Measurements from ENCODE around the gene KLF11. TPM values are rescaled to one million over a fixed set of nuclear protein-coding genes. Genes with fewer than 3 reads are reported as not detected.
A peak's percentile ranks its signal among the peaks of the same experiment; 100 is the strongest.

KLF11 gene
- polyA plus RNA-seq, 1 donor: 25.8 TPM

DNA sequence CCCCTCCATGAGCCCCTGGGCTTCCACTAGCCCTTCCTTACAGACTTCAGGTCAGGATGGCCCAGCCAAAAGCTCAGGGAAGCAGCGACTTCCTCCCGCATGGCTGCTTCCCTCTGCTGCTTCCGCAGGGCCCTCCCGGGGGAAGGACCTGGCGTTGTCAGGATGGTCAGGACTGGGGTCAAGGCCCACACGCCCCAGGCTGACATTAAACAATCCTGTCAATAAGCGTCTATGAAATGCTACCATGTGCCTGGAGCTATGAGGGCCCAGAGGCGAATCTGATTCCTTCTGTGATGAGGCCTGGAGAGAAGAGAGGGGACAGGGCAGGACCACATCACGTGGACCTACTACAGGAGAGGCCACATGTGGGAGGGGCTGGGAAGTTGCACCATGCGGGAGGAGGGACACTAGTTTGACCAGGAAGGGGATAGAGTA lies 19.6 kb downstream of the KLF11 start:
- DNase-seq (ENCODE audit: low read depth): no peak

DNA sequence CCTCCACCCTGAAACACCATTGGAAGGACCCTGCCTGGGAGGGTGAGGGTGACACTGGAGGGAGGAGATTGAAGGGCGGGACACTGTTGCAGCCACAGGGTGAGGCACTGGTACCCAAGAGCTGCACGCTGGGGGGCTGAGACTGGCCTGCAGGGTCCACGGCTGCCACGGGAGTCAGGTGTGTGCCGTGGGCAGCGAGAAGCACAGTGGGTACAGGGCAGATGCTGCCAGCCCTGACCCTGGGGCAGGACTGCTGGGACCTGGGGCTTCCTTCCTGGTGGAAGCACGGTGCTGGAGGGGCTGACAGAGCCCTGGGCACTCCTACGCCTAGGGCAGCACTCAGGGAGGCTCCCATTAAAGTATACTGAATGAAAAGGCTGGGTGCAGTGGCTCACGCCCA lies 20.2 kb downstream of the KLF11 start:
- DNase-seq (ENCODE audit: low read depth): no peak

DNA sequence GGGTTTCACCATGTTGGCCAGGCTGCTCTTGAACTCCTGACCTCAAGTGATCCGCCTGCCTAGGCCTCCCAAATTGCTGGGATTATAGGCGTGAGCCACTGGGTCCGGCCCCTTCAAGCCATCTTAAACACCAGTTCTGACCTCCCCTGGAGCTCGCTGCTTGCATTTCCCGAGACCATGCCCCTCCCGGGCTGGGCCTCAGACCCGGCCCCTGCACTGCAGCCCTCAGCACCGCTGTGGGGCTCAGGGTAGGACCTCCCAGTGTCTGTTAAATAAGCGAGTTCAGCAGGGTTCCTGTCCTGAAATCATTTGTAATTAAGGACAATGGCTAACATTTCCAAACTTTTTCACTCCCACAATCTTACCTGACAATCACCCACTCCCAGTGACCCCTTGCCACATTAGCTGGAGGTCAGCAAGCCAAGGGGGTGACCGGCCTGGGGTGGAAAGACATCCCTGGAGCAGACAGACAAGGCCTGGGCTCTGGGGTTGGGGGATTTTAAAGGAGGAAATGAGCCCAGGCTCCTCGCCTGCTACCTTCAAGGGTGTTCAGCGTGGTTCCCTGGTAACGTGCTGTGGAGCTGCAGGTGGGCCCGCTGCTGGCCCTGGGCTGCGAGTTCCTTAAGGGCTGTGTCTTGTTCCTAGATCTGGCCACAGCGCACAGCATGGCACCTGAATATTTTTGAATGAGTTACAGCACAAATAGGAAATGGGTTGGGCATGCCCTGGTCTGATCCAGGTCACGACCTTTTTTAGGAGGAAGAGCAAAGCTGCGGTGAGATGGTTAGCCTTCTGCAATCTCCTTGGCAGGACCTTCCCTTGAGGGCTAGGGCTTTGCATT lies 21.8 kb downstream of the KLF11 start:
- no peak for DNase-seq (ENCODE audit: low read depth)

DNA sequence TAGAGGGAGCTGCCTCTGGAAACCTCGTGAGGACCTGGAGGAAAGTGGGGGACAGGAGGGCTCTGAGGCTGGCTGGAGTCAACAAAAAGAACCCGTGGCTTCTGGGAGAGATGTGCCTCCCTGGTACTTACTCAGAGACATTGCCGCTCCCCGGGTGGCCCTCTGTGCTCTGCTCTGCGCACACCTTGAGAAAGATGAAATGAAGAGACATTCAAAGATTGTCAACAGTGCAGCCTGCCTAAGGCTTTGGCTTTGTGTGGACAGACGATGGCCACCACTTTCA lies 22.4 kb downstream of the KLF11 start:
- no peak for DNase-seq (ENCODE audit: low read depth)

DNA sequence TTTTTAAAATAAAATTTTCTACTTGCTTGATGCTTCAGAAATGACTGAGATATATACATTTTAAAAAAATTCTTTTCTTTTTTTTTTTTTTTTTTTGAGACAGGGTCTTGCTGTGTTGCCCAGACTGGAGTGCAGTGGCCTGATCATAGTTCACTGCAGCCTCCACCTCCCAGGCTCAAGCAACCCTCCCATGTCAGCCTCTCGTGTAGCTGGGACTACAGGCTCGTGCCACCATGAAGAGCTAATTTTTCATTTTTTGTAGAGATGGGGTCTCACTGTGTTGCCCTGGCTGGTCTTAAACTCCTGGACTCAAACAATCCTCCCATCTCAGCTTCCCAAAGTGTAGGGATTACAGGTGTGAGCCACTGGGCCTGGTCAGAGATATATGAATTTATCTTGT lies 24.0 kb downstream of the KLF11 start:
- no peak for DNase-seq (ENCODE audit: low read depth)

DNA sequence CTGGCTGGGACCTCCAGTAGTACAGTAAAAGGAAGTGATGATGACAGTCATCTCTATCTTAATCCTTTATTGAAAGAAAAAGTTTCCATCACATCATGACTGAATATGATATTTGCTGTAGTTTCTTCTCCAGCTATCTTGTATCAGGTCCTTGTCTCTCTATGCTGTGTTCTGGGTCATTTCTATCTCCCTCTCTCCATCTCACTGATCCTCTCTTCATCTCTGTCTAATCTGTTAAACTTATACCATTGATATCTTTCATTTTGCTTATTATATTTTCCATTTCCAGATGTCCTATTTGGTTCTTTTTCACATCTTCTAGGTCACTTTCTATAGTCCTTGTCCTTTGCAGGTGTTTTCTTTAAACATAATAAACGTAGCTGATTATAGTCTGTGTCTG lies 24.5 kb downstream of the KLF11 start:
- DNase-seq (ENCODE audit: low read depth): no peak

DNA sequence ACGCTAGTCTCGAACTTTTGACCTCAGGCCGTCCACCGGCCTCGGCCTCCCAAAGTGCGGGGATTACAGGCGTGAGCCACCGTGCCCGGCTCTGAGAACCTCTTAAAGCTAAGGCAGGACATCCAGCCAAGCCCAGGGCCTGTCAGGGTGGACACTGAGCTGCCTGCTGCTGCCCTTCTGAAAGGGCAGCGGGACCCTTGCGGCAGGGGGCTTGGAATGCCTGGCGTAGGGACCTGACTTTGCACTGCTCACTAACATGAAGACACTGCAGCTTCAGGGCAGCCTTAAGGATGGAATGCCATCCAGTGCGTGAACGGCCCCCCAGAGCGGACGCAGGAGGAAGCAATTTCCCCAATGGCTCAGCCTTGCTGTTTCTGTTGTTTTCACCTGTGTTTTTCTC lies 27.8 kb downstream of the KLF11 start:
- DNase-seq (ENCODE audit: low read depth): no peak

DNA sequence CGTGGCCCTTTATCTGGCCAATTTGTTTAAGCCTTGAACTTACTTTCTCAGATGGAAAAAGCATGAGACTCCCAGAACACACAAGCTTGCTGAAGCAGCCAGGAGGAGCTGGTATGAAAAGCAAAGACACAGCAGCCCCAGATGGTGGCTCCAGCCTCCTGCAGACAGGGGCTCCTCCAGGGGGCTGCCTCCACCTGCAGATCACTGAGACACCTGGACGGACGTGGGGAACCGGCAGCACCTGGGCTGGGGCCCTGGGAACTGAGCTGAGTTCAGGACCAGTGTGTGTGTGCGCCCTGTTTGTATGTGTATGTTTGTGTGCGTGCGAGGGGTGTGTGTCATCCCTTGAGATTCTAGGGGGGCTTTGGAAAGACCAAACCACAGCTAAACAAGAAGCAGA lies 28.2 kb downstream of the KLF11 start:
- no peak for DNase-seq (ENCODE audit: low read depth)

DNA sequence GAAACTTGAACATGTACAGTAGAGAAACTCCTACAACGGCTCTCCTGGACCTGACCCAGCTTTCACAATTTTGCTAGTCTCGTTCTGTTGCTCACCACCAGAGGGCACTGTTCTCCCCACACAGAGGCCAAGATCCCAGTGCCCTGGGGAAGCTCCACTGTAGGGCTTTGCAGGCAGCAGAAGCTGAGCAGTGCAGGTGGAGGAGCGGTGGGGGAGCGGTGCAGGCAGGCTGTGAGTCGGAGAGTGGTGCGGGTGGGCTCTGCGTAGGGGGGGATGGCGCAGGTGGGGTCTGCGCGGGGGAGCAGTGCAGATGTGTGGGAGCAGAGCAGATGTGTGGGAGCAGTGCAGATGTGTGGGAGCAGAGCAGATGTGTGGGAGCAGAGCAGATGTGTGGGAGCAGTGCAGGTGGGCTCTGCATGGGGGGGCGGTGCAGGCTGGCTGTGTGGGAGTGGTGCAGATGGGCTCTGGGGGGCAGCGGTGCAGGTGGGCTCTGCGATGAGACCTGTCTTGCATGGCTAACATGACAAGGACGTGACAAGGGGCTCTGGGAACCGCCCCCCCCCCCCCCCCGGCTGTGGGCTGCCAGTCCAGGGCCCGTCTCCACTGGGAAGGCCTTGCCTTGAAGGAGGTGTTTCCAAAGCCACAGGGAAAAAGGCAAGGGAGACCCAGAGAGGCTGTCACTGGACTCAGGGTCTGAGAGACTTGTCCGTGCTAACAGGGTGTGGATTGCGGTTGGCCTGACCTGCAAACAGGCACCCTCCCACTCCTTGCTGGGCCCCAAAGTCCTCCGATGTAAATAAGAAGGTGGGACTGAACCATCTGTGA lies 29.5 kb downstream of the KLF11 start:
- DNase-seq (ENCODE audit: low read depth): peak; percentile 75

DNA sequence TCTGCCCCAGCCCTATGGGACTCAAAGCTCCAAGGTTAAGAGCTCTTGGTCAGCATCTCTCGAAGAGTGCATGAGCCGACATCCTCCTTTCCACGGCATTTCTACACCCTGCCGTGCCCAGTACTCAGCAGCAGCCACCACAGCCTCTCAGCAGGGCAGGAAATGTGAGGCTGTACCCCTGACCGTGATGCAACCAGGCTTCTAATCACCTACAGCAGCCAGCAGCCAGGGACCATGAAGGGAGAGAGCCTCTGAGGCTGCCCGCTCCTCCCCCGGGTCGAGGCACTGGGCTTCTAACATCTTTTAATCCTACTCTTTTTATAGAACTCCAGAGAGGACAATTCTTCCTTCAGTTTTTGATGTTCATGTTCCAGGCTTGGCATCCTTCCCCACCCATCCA lies 30.4 kb downstream of the KLF11 start:
- no peak for DNase-seq (ENCODE audit: low read depth)

DNA sequence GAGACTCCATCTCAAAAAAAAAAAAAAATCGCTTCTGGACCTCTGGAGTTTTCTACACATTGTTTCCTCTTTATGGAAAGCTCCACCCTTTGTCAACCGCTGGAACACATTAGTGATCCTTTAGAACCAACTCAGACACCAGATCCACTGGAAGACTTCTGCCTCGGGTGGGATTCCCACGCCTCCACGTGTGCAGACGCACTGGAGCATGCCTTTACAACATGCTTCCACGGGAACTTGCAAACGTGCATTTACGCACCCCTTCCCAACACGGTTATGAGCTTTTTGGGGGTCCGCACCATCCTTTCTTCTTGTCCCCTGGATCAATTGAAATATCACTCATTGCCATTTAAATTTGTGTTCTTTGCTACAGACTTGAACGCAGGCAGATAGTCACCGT lies 31.8 kb downstream of the KLF11 start:
- DNase-seq (ENCODE audit: low read depth): no peak

DNA sequence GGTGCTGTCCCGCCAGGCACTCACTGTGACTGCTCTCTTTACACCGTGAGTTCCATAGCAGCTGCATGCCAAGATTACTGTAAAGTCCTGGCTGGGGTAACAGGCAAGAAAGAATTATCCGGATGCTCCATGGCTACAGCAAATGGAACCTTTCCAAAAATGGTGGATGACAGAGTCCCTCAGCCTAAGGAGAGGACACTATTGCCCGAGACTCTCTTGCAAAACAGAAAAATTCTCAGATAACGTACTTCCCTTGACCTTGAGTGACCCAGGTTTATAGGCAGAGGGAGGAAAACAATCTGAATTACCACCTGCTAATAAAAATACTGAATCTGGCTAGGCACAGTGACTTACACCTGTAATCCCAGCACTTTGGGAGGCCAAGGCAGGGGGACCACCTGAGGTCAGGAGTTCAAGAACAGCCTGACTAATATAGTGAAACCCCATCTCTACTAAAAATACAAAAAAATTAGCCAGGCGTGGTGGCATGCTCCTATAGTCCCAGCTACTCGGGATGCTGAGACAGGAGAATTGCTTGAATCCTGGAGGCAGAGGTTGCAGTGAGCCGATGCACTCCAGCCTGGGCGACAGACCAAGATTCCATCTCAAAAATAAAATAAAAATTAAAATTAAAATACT lies 32.3 kb downstream of the KLF11 start:
- no peak for DNase-seq (ENCODE audit: low read depth)

DNA sequence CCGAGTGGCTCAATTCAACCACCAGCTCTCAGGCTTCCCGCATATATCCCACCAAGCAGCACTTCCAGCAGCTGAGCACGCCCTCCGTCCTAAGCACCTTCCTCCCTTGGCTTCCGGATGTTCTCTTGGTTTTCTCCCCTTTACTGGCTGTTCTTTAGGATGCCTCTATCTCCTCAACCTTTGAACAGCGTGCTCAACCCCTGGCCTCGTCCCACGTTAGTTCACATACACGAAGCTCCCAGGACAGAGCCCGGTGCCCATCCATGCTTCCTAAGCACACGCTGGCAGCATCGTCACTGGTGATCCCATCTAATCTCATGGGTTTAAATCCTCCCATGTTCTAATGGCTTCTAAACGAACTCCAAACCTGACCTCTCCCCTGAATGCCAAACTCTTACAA lies 33.2 kb downstream of the KLF11 start:
- DNase-seq (ENCODE audit: low read depth): no peak

DNA sequence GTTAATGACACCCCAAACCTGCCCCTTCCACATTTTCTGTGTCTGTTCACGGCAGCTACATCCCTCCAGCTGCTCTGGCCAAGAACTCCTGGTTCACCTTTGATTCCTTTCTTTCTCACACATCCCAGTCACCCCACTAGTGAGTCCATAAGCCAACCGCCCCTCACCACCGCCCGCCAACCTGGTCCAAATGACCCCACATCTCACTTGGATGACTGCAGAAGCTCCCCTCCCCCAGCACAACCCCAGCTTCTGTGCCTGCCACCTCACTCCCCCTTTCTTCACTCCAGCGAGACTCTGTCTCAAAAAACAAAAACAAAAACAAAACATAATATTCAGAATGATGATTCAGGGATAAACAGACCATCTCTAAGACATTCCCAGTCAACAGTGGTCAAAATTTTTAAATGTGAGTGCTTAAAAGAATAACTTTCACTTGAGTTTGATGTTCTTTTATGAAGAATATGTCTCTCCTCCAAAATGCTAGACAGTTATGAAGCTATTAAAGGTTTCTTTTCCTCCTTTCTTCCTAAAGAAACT lies 33.7 kb downstream of the KLF11 start:
- DNase-seq (ENCODE audit: low read depth): no peak

DNA sequence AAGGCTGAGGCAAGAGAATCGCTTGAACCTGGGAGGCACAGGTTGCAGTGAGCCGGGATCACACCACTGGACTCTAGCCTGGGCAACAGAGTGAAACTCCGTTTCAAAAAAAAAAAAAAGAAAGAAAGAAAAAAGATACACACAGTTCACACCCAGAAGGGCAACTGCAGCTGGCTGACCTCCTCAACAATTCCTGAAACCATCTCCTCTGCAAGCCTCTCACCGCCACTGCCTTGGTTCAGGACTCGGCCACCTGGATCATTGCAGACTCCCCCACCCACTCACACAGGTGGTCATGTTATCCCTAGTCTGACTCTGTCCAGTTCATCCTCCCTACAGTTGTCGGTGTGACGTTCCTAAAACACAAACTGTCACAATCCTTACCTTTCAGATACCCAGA lies 34.7 kb downstream of the KLF11 start:
- no peak for DNase-seq (ENCODE audit: low read depth)

DNA sequence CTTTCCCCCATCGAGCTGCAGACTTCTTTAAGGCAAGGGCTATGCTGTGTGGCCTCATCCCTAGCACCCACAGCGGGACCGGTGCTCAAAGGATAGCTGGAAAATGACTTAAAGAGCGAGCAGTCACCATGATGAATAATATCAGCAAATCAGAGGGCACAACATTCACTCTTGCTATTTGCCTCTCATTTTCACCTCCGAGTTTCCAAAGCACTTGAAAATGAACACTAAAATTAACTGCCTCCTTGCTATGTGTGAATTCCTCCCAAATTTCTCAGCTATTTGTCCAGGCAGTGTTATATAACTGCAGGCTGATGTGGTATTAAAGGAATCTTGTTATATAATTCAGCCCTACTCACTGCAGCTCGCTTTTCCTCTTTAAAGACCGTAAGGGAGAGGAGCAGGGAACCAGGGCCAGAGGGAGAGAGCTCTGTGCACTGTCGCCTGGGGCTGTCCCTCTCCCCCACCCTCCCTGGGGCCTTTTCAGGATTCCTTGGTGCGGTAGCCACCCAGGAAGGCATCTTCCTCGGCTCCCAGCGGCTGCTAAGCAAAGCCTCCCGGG lies 35.4 kb downstream of the KLF11 start:
- no peak for DNase-seq (ENCODE audit: low read depth)

DNA sequence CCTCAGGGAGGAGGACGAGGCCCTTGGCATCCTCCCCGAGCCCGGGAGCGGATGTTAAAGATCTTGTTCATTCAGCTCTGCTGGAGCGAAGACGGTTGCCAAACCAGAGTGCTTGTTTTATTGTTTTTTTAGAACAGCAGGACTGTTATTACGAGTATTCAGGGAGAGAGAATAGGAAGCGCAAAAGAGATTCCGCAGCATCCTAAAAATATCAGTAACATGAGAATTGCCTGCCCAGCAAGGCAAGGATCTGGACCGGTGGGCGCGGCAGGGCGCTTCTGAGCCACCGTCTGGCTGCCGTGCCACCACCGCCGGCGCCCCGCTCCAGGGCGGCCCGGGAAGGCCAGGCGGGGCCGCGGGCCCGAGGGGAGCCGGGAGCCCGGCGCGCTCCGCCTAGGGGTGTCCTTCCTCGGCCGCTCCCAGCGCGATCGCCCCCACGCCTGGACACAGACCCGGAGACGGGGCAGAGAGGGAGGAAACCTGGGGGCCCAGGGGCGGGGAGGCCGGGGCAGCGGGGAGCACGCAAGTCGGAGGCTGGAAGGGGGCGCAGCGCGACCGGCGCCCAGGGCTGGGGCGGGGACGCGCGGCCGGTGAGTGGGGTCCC lies 36.0 kb downstream of the KLF11 start:
- DNase-seq (ENCODE audit: low read depth): no peak

DNA sequence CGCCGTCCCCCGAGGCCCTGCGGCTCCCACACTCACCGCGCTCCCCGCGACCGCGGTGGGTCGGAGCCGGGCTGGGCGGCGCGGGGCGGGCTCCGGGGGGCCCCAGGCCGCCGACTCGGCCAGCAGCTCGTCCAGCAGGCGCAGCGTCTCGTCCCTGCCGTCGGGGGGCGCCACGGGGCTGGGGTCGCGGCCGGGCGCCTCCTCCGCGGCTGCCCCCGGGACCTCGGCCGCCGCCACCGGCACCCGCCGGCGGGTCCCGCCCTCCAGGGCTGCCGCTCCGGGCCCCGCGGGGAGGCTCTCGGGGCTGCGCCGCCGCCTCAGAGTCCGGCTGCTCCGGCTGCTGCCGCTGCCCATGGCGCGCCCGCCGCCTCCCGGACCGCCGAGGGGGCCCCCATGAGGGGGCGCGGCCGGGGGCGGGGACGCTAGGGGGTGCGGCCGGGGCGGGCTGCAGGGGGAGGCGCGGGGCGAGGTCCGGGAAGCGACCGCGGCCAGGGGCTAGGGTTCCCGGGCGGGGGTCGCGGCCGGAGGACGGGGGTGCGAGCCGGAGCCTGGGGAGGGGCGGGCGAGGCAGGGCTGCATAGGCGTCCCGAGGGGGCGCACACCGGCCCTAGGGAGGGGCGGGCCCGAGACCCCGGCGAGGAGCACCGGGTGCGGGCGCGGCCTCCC lies 36.7 kb downstream of the KLF11 start, which contains the start of gene CYS1:
CYS1 (minus strand) TSS at position 542 of the 666 bp plus-strand sequence; CDS start at position 354, 188 bp downstream.
- DNase-seq (ENCODE audit: low read depth): no peak

DNA sequence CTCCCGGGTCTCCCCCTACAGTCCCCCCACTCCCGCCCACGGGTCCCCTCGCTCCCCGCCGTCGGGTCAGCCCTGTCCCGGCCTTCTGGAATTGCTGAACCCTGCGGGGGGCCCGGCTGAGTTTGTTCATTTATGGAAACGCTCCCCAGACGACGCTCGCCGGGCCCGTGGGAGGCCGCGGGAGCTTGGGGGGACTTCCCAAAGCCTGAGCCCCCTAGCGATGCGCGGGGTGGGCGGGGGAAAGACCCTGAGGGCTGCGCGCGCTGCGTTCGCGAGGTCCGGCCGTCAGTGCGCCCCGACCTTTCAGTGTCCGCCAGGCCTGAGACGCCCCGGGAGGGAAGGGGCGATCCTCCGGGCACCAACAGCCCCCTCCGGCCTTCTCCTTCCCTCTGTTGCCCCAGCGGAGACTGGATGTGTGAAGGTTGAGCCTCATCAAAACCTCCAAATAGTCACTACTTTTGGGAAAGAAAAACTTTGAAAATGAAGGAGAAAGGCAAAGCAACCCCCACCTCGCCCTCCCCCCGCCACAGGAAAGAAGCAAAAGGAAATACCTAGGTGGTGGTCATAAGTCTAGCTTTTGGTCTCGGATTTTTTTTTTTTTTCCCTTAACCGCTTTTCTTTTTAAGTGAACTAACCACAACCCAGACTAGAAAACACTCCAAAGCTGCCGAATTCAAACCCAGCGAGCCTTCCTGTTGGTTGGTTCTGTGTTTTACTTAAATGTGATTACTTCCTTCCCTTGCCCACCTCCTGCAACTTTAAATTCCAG lies 37.4 kb downstream of the KLF11 start:
- DNase-seq (ENCODE audit: low read depth): no peak

DNA sequence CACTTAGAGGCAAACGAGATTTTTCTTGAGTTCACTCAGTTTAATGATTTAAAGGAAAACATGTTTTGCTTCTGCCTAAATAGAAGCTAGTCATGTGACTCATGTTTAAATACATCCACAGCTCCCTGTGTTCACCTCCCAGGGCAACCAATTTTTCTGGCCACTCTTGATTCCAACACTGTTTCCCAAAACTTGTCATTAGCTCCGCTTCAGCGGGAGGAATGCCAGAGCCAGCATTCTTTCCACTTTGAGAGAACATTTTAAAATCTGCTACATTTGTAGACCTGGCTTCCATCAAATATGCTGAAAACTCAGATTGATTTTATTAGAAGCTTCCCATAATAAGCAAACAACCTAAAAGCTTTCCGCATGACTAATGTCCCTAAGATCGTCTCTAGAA lies 39.7 kb downstream of the KLF11 start:
- DNase-seq (ENCODE audit: low read depth): no peak
